Endothelial cell of umbilical vein (primary cell): ENCODE measurements around the gene C1QL2. TPM values are rescaled to one million over a fixed set of nuclear protein-coding genes. Genes with fewer than 3 reads are reported as not detected.

ENCODE experiments used
- BruUV-seq: library from RNA; stranded (reverse); fragments of 400-500 nt; replicated peaks from 2 replicates; lab custom pipeline; 2021; lab: Mats Ljungman, UMichigan
- CTCF ChIA-PET: fragments of 300-600, 350-600 bp; sonication (Branson Sonifier 250); formaldehyde crosslinking; loops from one replicate; lab custom pipeline; 2021; ENCODE audit warnings: antibody characterized with exemption, inconsistent platforms; lab: Charles Lee
- POLR2A ChIA-PET: fragments of 300-600, 350-600 bp; sonication (Branson Sonifier 250); formaldehyde crosslinking; loops from one replicate; lab custom pipeline; 2021; ENCODE audit warnings: antibody characterized with exemption, inconsistent platforms; lab: Charles Lee
- DNase-seq: peaks from one replicate; pipeline ENCODE4 v3.0.0-alpha.2; 2011; ENCODE audit warnings: low read depth, low spot score
- FAIRE-seq: peaks from 2 replicates; lab custom pipeline; 2011; peaks lifted over from hg19 to GRCh38; lab: Jason Lieb, UNC
- H2AFZ ChIP-seq: 2 replicates; pipeline ENCODE4 v1.6.0; 2012; ENCODE audit warnings: low read depth, low read length, control low read depth, inconsistent platforms
- H3K27ac ChIP-seq: 2 replicates; pipeline ENCODE4 v1.5.1; 2011; ENCODE audit warnings: low read depth, mild to moderate bottlenecking, control low read depth, low read length, moderate library complexity; ENCODE audit not compliant: insufficient read depth
- H3K27me3 ChIP-seq, 2 experiments: 2 replicates each; pipeline versions ENCODE4 v1.6.0 to v1.6.1; 2011; ENCODE audit warnings: low read length in 2 of 2, mixed read lengths in 1 of 2; ENCODE audit not compliant: control insufficient read depth in 2 of 2, insufficient read depth in 2 of 2
- H3K36me3 ChIP-seq, 2 experiments: 2 replicates in 1 of 2; 3 replicates in 1 of 2; pipeline ENCODE4 v1.5.1; 2011; ENCODE audit warnings: low read length in 2 of 2, mild to moderate bottlenecking in 1 of 2, moderate library complexity in 1 of 2; ENCODE audit not compliant: control insufficient read depth in 2 of 2, insufficient read depth in 2 of 2; ENCODE audit errors: extremely low read depth in 1 of 2
- H3K4me1 ChIP-seq: 3 replicates; pipeline ENCODE4 v1.5.1; 2011; ENCODE audit warnings: mild to moderate bottlenecking, low read length; ENCODE audit not compliant: control insufficient read depth, insufficient read depth; ENCODE audit errors: extremely low read depth
- H3K4me2 ChIP-seq: 2 replicates; pipeline ENCODE4 v1.6.1; 2011; ENCODE audit warnings: low read length, control low read depth, mixed read lengths; ENCODE audit not compliant: insufficient read depth
- H3K4me3 ChIP-seq, 3 experiments: fragments of 200-600 bp in 1 of 3; sonication (generic), shearing (Covaris generic) in 1 of 3; replicated peaks in 1 of 3; 2 replicates each; pipeline ENCODE4 v1.5.1; 2011 to 2016; ENCODE audit warnings: control low read depth in 3 of 3, low read length in 3 of 3, mild to moderate bottlenecking in 2 of 3, inconsistent platforms in 1 of 3, low read depth in 1 of 3, moderate library complexity in 1 of 3; ENCODE audit not compliant: insufficient read depth in 1 of 3
- H3K79me2 ChIP-seq: 2 replicates; pipeline ENCODE4 v1.6.0; 2012; ENCODE audit warnings: low read length, inconsistent platforms; ENCODE audit not compliant: control insufficient read depth, insufficient read depth
- H3K9ac ChIP-seq: replicated peaks from 2 replicates; pipeline ENCODE3; 2011; ENCODE audit warnings: low read length, control low read depth; ENCODE audit not compliant: insufficient read depth; ENCODE audit errors: extremely low read depth
- H3K9me1 ChIP-seq: replicated peaks from 3 replicates; pipeline ENCODE4 v1.6.0; 2011; ENCODE audit warnings: mild to moderate bottlenecking, low read length; ENCODE audit not compliant: control insufficient read depth, insufficient read depth; ENCODE audit errors: extremely low read depth
- H3K9me3 ChIP-seq: replicated peaks from 2 replicates; pipeline ENCODE4 v1.5.1; 2012; ENCODE audit warnings: low read length, inconsistent platforms; ENCODE audit not compliant: control insufficient read depth, insufficient read depth
- H4K20me1 ChIP-seq: replicated peaks from 2 replicates; pipeline ENCODE3; 2011; ENCODE audit warnings: mild to moderate bottlenecking, low read length; ENCODE audit not compliant: control insufficient read depth, insufficient read depth; ENCODE audit errors: extremely low read depth
- CTCF ChIP-seq, 2 donors: IDR thresholded peaks; 1 replicate in 1 of 2; 2 replicates in 1 of 2; pipeline ENCODE4 v1.5.1; 2011; ENCODE audit warnings: low read length in 2 of 2, mild to moderate bottlenecking in 2 of 2, moderate library complexity in 2 of 2, control low read depth in 1 of 2, inconsistent platforms in 1 of 2, low read depth in 1 of 2; ENCODE audit not compliant: insufficient read depth in 1 of 2; ENCODE audit errors: extremely low read depth in 1 of 2
- EZH2 ChIP-seq: IDR thresholded peaks from 2 replicates; pipeline ENCODE4 v1.6.1; 2012; ENCODE audit warnings: borderline replicate concordance, low read depth, mild to moderate bottlenecking, moderate library complexity, low read length, inconsistent platforms; ENCODE audit not compliant: severe bottlenecking
- FOS ChIP-seq: IDR thresholded peaks from 2 replicates; pipeline ENCODE4 v1.6.1; 2011; ENCODE audit warnings: mild to moderate bottlenecking, low read length, moderate library complexity, borderline replicate concordance; ENCODE audit not compliant: insufficient read depth
- GATA2 ChIP-seq: IDR thresholded peaks from 2 replicates; pipeline ENCODE4 v1.7.0; 2011; ENCODE audit warnings: low read depth, mild to moderate bottlenecking, moderate library complexity, mixed read lengths, low read length; ENCODE audit not compliant: insufficient read length, insufficient read depth
- JUN ChIP-seq: IDR thresholded peaks from 2 replicates; pipeline ENCODE4 v1.6.1; 2011; ENCODE audit warnings: borderline replicate concordance, low read depth; ENCODE audit not compliant: insufficient read length, insufficient read depth
- MAX ChIP-seq: IDR thresholded peaks from 2 replicates; pipeline ENCODE4 v1.6.1; 2011; ENCODE audit not compliant: insufficient read depth, insufficient read length
- MYC ChIP-seq: IDR thresholded peaks from one replicate; pipeline ENCODE4 v1.6.1; 2011; ENCODE audit warnings: mild to moderate bottlenecking, low read depth, low read length
- POLR2A ChIP-seq: IDR thresholded peaks from 2 replicates; pipeline ENCODE4 v1.6.1; 2012; ENCODE audit warnings: low read depth, mild to moderate bottlenecking, control low read depth, low read length
- POLR2AphosphoS5 ChIP-seq: IDR thresholded peaks from 2 replicates; pipeline ENCODE4 v1.6.1; 2012; ENCODE audit warnings: low read depth, mild to moderate bottlenecking, control low read depth, low read length, moderate library complexity; ENCODE audit not compliant: insufficient read depth
- dilution Hi-C: fragments of 300-500 bp; cut with MboI; formaldehyde crosslinking; loops from one replicate; pipeline ENCODE4 v1.15.0; 2019; ENCODE audit warnings: low sequenced_read_pairs; ENCODE audit not compliant: extremely low pct_ligation_motif_present
- intact Hi-C: fragments of 100-400 bp; cut with micrococcal nuclease; formaldehyde crosslinking; loops from one replicate; pipeline ENCODE4 v1.10.0; 2022
- polyA plus RNA-seq, 4 experiments: library from polyadenylated mRNA; depleted of rRNA in 3 of 4; stranded (reverse) in 3 of 4; unstranded in 1 of 4; fragments of >200 nt; gene quantifications; 2 replicates each; pipeline versions ENCODE4 v1.2.1 to v1.2.3, GENCODE V29; 2011 to 2012; ENCODE audit warnings: missing spikeins in 1 of 4
- total RNA-seq: library from RNA; stranded (reverse); gene quantifications from 2 replicates; pipeline ENCODE4 v1.2.3, GENCODE V29; 2021

Gene C1QL2
- total and polyA plus RNA-seq, 2 donors (not counting 3 experiments of a cell fraction or from before 2014, with no cell fraction given), result not detected

GRCh38 chr2:119113489-119113770 lies 45.1 kb downstream of the C1QL2 start:
- CTCF ChIA-PET, result no interaction called here
- BruUV-seq, result no TSS peak
- H3K4me1 ChIP-seq, result no peaks in the 10 kb centered on the region
- POLR2A ChIA-PET, result no interaction called here
- TF ChIP-seq FOS (no peak), POLR2A (no peak), MYC (no peak)
- H3K27ac ChIP-seq, result no peak overlapping the region
- no peaks in the 10 kb centered on the region for H3K27me3 ChIP-seq
- H3K79me2 ChIP-seq, result no peaks in the 10 kb centered on the region
- H2AFZ ChIP-seq, result no peak overlapping the region
- FAIRE-seq (no peak), DNase-seq (no peak)
- no peaks in the 10 kb centered on the region for H3K36me3 ChIP-seq
- no peaks in the 10 kb centered on the region for H4K20me1 ChIP-seq
- H3K9ac ChIP-seq, result no peak overlapping the region
- intact Hi-C loops (no loop called here), dilution Hi-C loops (no loop called here)
- no peak overlapping the region for H3K4me2 ChIP-seq
- no peaks in the 10 kb centered on the region for H3K9me3 ChIP-seq
- no peaks in the 10 kb centered on the region for H3K9me1 ChIP-seq
- no peak overlapping the region for H3K4me3 ChIP-seq

GRCh38 chr2:119112770-119113488 lies 45.6 kb downstream of the C1QL2 start:
- Histone ChIP-seq H2AFZ (no peak overlapping the region), H3K4me1 (no peaks in the 10 kb centered on the region), H3K9ac (no peak overlapping the region), H4K20me1 (no peaks in the 10 kb centered on the region), H3K4me2 (no peak overlapping the region), H3K9me1 (no peaks in the 10 kb centered on the region), H3K4me3 (no peak overlapping the region), H3K79me2 (no peaks in the 10 kb centered on the region), H3K27ac (no peak overlapping the region), H3K9me3 (no peaks in the 10 kb centered on the region), H3K36me3 (no peaks in the 10 kb centered on the region), H3K27me3 (no peaks in the 10 kb centered on the region)
- no TSS peak for BruUV-seq
- dilution Hi-C loops (no loop called here), intact Hi-C loops (no loop called here)
- TF ChIP-seq POLR2A (no peak), EZH2 (no peak), GATA2 (no peak), MYC (no peak), MAX (no peak), POLR2AphosphoS5 (no peak), FOS (no peak), JUN (no peak), CTCF (IDR thresholded peaks at IDR 0.05; ENCODE audit: extremely low read depth in 1 of 2, insufficient read depth in 1 of 2, low read depth in 1 of 2, low read length in 2 of 2) (no peak)
- no peak for DNase-seq
- POLR2A ChIA-PET, result no interaction called here
- no peak for FAIRE-seq
- CTCF ChIA-PET, result no interaction called here
